Endothelial cell of umbilical vein (primary cell): ENCODE results near the gene SMG5. TPM values are rescaled to one million over a fixed set of nuclear protein-coding genes. Genes with fewer than 3 reads are reported as not detected.

Source experiments
- BruUV-seq: library from RNA; stranded (reverse); fragments of 400-500 nt; replicated peaks from 2 replicates; lab custom pipeline; 2021; lab: Mats Ljungman, UMichigan
- CTCF ChIA-PET: fragments of 300-600, 350-600 bp; sonication (Branson Sonifier 250); formaldehyde crosslinking; loops from one replicate; lab custom pipeline; 2021; ENCODE audit warnings: antibody characterized with exemption, inconsistent platforms; lab: Charles Lee
- POLR2A ChIA-PET: fragments of 300-600, 350-600 bp; sonication (Branson Sonifier 250); formaldehyde crosslinking; loops from one replicate; lab custom pipeline; 2021; ENCODE audit warnings: antibody characterized with exemption, inconsistent platforms; lab: Charles Lee
- DNase-seq: peaks from one replicate; pipeline ENCODE4 v3.0.0-alpha.2; 2011; ENCODE audit warnings: low read depth, low spot score
- FAIRE-seq: peaks from 2 replicates; lab custom pipeline; 2011; peaks lifted over from hg19 to GRCh38; lab: Jason Lieb, UNC
- H2AFZ ChIP-seq: 2 replicates; pipeline ENCODE4 v1.6.0; 2012; ENCODE audit warnings: low read depth, low read length, control low read depth, inconsistent platforms
- H3K27ac ChIP-seq: 2 replicates; pipeline ENCODE4 v1.5.1; 2011; ENCODE audit warnings: low read depth, mild to moderate bottlenecking, control low read depth, low read length, moderate library complexity; ENCODE audit not compliant: insufficient read depth
- H3K27me3 ChIP-seq, 2 experiments: 2 replicates each; pipeline versions ENCODE4 v1.6.0 to v1.6.1; 2011; ENCODE audit warnings: low read length in 2 of 2, mixed read lengths in 1 of 2; ENCODE audit not compliant: control insufficient read depth in 2 of 2, insufficient read depth in 2 of 2
- H3K36me3 ChIP-seq, 2 experiments: 2 replicates in 1 of 2; 3 replicates in 1 of 2; pipeline ENCODE4 v1.5.1; 2011; ENCODE audit warnings: low read length in 2 of 2, mild to moderate bottlenecking in 1 of 2, moderate library complexity in 1 of 2; ENCODE audit not compliant: control insufficient read depth in 2 of 2, insufficient read depth in 2 of 2; ENCODE audit errors: extremely low read depth in 1 of 2
- H3K4me1 ChIP-seq: 3 replicates; pipeline ENCODE4 v1.5.1; 2011; ENCODE audit warnings: mild to moderate bottlenecking, low read length; ENCODE audit not compliant: control insufficient read depth, insufficient read depth; ENCODE audit errors: extremely low read depth
- H3K4me2 ChIP-seq: 2 replicates; pipeline ENCODE4 v1.6.1; 2011; ENCODE audit warnings: low read length, control low read depth, mixed read lengths; ENCODE audit not compliant: insufficient read depth
- H3K4me3 ChIP-seq, 3 experiments: fragments of 200-600 bp in 1 of 3; sonication (generic), shearing (Covaris generic) in 1 of 3; replicated peaks in 1 of 3; 2 replicates each; pipeline ENCODE4 v1.5.1; 2011 to 2016; ENCODE audit warnings: control low read depth in 3 of 3, low read length in 3 of 3, mild to moderate bottlenecking in 2 of 3, inconsistent platforms in 1 of 3, low read depth in 1 of 3, moderate library complexity in 1 of 3; ENCODE audit not compliant: insufficient read depth in 1 of 3
- H3K79me2 ChIP-seq: 2 replicates; pipeline ENCODE4 v1.6.0; 2012; ENCODE audit warnings: low read length, inconsistent platforms; ENCODE audit not compliant: control insufficient read depth, insufficient read depth
- H3K9ac ChIP-seq: replicated peaks from 2 replicates; pipeline ENCODE3; 2011; ENCODE audit warnings: low read length, control low read depth; ENCODE audit not compliant: insufficient read depth; ENCODE audit errors: extremely low read depth
- H3K9me1 ChIP-seq: replicated peaks from 3 replicates; pipeline ENCODE4 v1.6.0; 2011; ENCODE audit warnings: mild to moderate bottlenecking, low read length; ENCODE audit not compliant: control insufficient read depth, insufficient read depth; ENCODE audit errors: extremely low read depth
- H3K9me3 ChIP-seq: replicated peaks from 2 replicates; pipeline ENCODE4 v1.5.1; 2012; ENCODE audit warnings: low read length, inconsistent platforms; ENCODE audit not compliant: control insufficient read depth, insufficient read depth
- H4K20me1 ChIP-seq: replicated peaks from 2 replicates; pipeline ENCODE3; 2011; ENCODE audit warnings: mild to moderate bottlenecking, low read length; ENCODE audit not compliant: control insufficient read depth, insufficient read depth; ENCODE audit errors: extremely low read depth
- EZH2 ChIP-seq: IDR thresholded peaks from 2 replicates; pipeline ENCODE4 v1.6.1; 2012; ENCODE audit warnings: borderline replicate concordance, low read depth, mild to moderate bottlenecking, moderate library complexity, low read length, inconsistent platforms; ENCODE audit not compliant: severe bottlenecking
- FOS ChIP-seq: IDR thresholded peaks from 2 replicates; pipeline ENCODE4 v1.6.1; 2011; ENCODE audit warnings: mild to moderate bottlenecking, low read length, moderate library complexity, borderline replicate concordance; ENCODE audit not compliant: insufficient read depth
- GATA2 ChIP-seq: IDR thresholded peaks from 2 replicates; pipeline ENCODE4 v1.7.0; 2011; ENCODE audit warnings: low read depth, mild to moderate bottlenecking, moderate library complexity, mixed read lengths, low read length; ENCODE audit not compliant: insufficient read length, insufficient read depth
- JUN ChIP-seq: IDR thresholded peaks from 2 replicates; pipeline ENCODE4 v1.6.1; 2011; ENCODE audit warnings: borderline replicate concordance, low read depth; ENCODE audit not compliant: insufficient read length, insufficient read depth
- MYC ChIP-seq: IDR thresholded peaks from one replicate; pipeline ENCODE4 v1.6.1; 2011; ENCODE audit warnings: mild to moderate bottlenecking, low read depth, low read length
- POLR2A ChIP-seq: IDR thresholded peaks from 2 replicates; pipeline ENCODE4 v1.6.1; 2012; ENCODE audit warnings: low read depth, mild to moderate bottlenecking, control low read depth, low read length
- POLR2AphosphoS5 ChIP-seq: IDR thresholded peaks from 2 replicates; pipeline ENCODE4 v1.6.1; 2012; ENCODE audit warnings: low read depth, mild to moderate bottlenecking, control low read depth, low read length, moderate library complexity; ENCODE audit not compliant: insufficient read depth
- dilution Hi-C: fragments of 300-500 bp; cut with MboI; formaldehyde crosslinking; loops from one replicate; pipeline ENCODE4 v1.15.0; 2019; ENCODE audit warnings: low sequenced_read_pairs; ENCODE audit not compliant: extremely low pct_ligation_motif_present
- intact Hi-C: fragments of 100-400 bp; cut with micrococcal nuclease; formaldehyde crosslinking; loops from one replicate; pipeline ENCODE4 v1.10.0; 2022
- polyA plus RNA-seq, 4 experiments: library from polyadenylated mRNA; depleted of rRNA in 3 of 4; stranded (reverse) in 3 of 4; unstranded in 1 of 4; fragments of >200 nt; gene quantifications; 2 replicates each; pipeline versions ENCODE4 v1.2.1 to v1.2.3, GENCODE V29; 2011 to 2012; ENCODE audit warnings: missing spikeins in 1 of 4
- total RNA-seq: library from RNA; stranded (reverse); gene quantifications from 2 replicates; pipeline ENCODE4 v1.2.3, GENCODE V29; 2021
- TF ChIP-seq, protein P1 (sequence below), 2 donors: IDR thresholded peaks; 1 replicate in 1 of 2; 2 replicates in 1 of 2; pipeline ENCODE4 v1.5.1; 2011; ENCODE audit warnings: low read length in 2 of 2, mild to moderate bottlenecking in 2 of 2, moderate library complexity in 2 of 2, control low read depth in 1 of 2, inconsistent platforms in 1 of 2, low read depth in 1 of 2; ENCODE audit not compliant: insufficient read depth in 1 of 2; ENCODE audit errors: extremely low read depth in 1 of 2
- TF ChIP-seq, protein P2 (sequence below): IDR thresholded peaks from 2 replicates; pipeline ENCODE4 v1.6.1; 2011; ENCODE audit not compliant: insufficient read depth, insufficient read length

The SMG5 gene
- total and polyA plus RNA-seq, 2 donors (not counting 3 experiments of a cell fraction or from before 2014, with no cell fraction given), result 37.4 to 82.6 TPM

DNA sequence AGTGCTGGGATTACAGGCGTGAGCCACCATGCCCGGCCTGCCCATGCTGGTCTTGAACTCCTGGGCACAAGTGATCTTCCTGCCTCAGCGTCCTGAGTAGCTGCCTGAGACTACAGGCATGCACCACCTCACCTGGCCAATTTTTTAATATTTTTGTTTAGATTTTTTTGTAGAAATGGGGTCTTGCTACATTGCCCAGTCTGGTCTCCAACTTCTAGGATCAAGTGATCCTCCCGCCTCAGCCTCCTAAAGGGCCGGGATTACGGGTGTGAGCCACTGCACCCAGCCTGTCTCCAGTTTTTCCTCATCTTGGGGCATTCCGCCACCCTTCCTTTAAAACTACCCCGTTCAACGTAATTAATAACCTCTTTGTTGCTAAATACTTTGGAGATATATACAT, 62.4 kb downstream of the SMG5 start:
- H3K9me1 ChIP-seq, result no peaks in the 10 kb centered on the region
- H3K4me1 ChIP-seq, result peaks cover 20% of the 10 kb centered on the region
- dilution Hi-C loops (loop anchor here (10.0 kb wide), 1 partner anchor 85 kb away; no protein-coding TSS in a partner anchor), intact Hi-C loops (no loop called here)
- peaks cover 15% of the 10 kb centered on the region for H3K79me2 ChIP-seq
- FAIRE-seq (no peak), DNase-seq (no peak)
- TF ChIP-seq POLR2AphosphoS5 (no peak), GATA2 (no peak), FOS (no peak), EZH2 (no peak), JUN (no peak), POLR2A (no peak), MYC (no peak)
- TF ChIP-seq, protein P1, sequence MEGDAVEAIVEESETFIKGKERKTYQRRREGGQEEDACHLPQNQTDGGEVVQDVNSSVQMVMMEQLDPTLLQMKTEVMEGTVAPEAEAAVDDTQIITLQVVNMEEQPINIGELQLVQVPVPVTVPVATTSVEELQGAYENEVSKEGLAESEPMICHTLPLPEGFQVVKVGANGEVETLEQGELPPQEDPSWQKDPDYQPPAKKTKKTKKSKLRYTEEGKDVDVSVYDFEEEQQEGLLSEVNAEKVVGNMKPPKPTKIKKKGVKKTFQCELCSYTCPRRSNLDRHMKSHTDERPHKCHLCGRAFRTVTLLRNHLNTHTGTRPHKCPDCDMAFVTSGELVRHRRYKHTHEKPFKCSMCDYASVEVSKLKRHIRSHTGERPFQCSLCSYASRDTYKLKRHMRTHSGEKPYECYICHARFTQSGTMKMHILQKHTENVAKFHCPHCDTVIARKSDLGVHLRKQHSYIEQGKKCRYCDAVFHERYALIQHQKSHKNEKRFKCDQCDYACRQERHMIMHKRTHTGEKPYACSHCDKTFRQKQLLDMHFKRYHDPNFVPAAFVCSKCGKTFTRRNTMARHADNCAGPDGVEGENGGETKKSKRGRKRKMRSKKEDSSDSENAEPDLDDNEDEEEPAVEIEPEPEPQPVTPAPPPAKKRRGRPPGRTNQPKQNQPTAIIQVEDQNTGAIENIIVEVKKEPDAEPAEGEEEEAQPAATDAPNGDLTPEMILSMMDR (IDR thresholded peaks at IDR 0.05; ENCODE audit: extremely low read depth in 1 of 2, insufficient read depth in 1 of 2, low read depth in 1 of 2, low read length in 2 of 2), result no peak
- TF ChIP-seq, protein P2, sequence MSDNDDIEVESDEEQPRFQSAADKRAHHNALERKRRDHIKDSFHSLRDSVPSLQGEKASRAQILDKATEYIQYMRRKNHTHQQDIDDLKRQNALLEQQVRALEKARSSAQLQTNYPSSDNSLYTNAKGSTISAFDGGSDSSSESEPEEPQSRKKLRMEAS, result no peak
- no peak overlapping the region for H2AFZ ChIP-seq
- ChIA-PET CTCF (interaction anchor here (1.5 kb wide), 1 partner anchor 75 kb away, joined by 4 read pairs; no protein-coding TSS in a partner anchor), POLR2A (no interaction called here)
- H3K4me2 ChIP-seq, result no peak overlapping the region
- no peak overlapping the region for H3K9ac ChIP-seq
- H3K4me3 ChIP-seq, result no peak overlapping the region
- H3K27ac ChIP-seq, result no peak overlapping the region
- H4K20me1 ChIP-seq, result no peaks in the 10 kb centered on the region
- no TSS peak for BruUV-seq
- no peaks in the 10 kb centered on the region for H3K27me3 ChIP-seq
- peaks cover 5 to 12% of the 10 kb centered on the region in 2 experiments for H3K36me3 ChIP-seq
- no peaks in the 10 kb centered on the region for H3K9me3 ChIP-seq
